CD4-positive, alpha-beta T cell (primary cell): Measurements from ENCODE around the gene UROD. TPM values are rescaled to one million over a fixed set of nuclear protein-coding genes. Genes with fewer than 3 reads are reported as not detected.

ENCODE experiments used
- ATAC-seq: fragments of 200-7000 bp; cut with Tn5 transposase; one replicate; pipeline ENCODE4 v1.10.0; 2022; ENCODE audit warnings: mild to moderate bottlenecking; ENCODE audit not compliant: poor library complexity
- CTCF ChIA-PET: fragments of 350-600 bp; sonication (Branson Sonifier 250); formaldehyde crosslinking; loops from one replicate; lab custom pipeline; 2021; ENCODE audit warnings: antibody characterized with exemption, inconsistent platforms; lab: Charles Lee
- POLR2A ChIA-PET: fragments of 350-600 bp; sonication (Branson Sonifier 250); formaldehyde crosslinking; loops from one replicate; lab custom pipeline; 2021; ENCODE audit warnings: antibody characterized with exemption, inconsistent platforms; lab: Charles Lee
- DNase-seq, 14 experiments: peaks; one replicate each; pipeline ENCODE4 v3.0.0-alpha.2; 2013 to 2020; ENCODE audit warnings: mixed read lengths in 2 of 14
- H3K27ac ChIP-seq, 2 donors: one replicate each; pipeline versions ENCODE4 v1.5.1 to v1.7.0; 2013; ENCODE audit warnings: low read length in 2 of 2, low read depth in 1 of 2, mild to moderate bottlenecking in 1 of 2
- H3K27me3 ChIP-seq, 2 experiments: 1 replicate in 1 of 2; 2 replicates in 1 of 2; pipeline versions ENCODE4 v1.6.1 to v1.7.0; 2013; ENCODE audit warnings: low read length in 2 of 2, control low read depth in 1 of 2, mild to moderate bottlenecking in 1 of 2, moderate library complexity in 1 of 2; ENCODE audit not compliant: insufficient read depth in 2 of 2, control insufficient read depth in 1 of 2
- H3K36me3 ChIP-seq: one replicate; pipeline ENCODE4 v1.6.1; 2013; ENCODE audit warnings: low read length, control low read depth; ENCODE audit not compliant: insufficient read depth
- H3K4me1 ChIP-seq: one replicate; pipeline ENCODE4 v1.6.1; 2013; ENCODE audit warnings: low read length, control low read depth; ENCODE audit not compliant: insufficient read depth
- H3K4me3 ChIP-seq: one replicate; pipeline ENCODE4 v1.5.1; 2013; ENCODE audit warnings: mild to moderate bottlenecking, low read length, moderate library complexity
- H3K9me3 ChIP-seq, 2 experiments: 1 replicate in 1 of 2; 2 replicates in 1 of 2; pipeline versions ENCODE4 v1.6.1 to v1.7.0; 2013; ENCODE audit warnings: low read length in 2 of 2, mild to moderate bottlenecking in 2 of 2, control low read depth in 1 of 2, moderate library complexity in 1 of 2; ENCODE audit not compliant: control insufficient read depth in 1 of 2, insufficient read depth in 1 of 2
- H3K27ac Mint-ChIP-seq: one replicate; pipeline ENCODE4 v1.8.0; 2020; ENCODE audit warnings: mixed read lengths
- H3K27me3 Mint-ChIP-seq: one replicate; pipeline ENCODE4 v1.8.0; 2021; ENCODE audit warnings: mixed read lengths
- H3K36me3 Mint-ChIP-seq: one replicate; pipeline ENCODE4 v1.8.0; 2021; ENCODE audit warnings: low read depth, mixed read lengths
- H3K4me1 Mint-ChIP-seq: one replicate; pipeline ENCODE4 v1.8.0; 2021; ENCODE audit warnings: low read depth, mixed read lengths
- H3K4me3 Mint-ChIP-seq: one replicate; pipeline ENCODE4 v1.8.0; 2020; ENCODE audit warnings: mild to moderate bottlenecking, mixed read lengths
- H3K9me3 Mint-ChIP-seq: one replicate; pipeline ENCODE4 v1.8.0; 2020; ENCODE audit warnings: mixed read lengths
- intact Hi-C, 2 experiments: fragments of 100-400 bp; cut with DNase I in 1 of 2; cut with micrococcal nuclease in 1 of 2; formaldehyde crosslinking; loops; one replicate each; pipeline versions ENCODE4 v1.15.1 to v1.9.0; 2023 to 2025; cut with DNase I, micrococcal nuclease
- total RNA-seq, 174 experiments: library from RNA in 2 of 174; stranded (reverse) in 2 of 174; gene quantifications; one replicate each; pipeline ENCODE4 v1.2.3 and lab custom pipeline; 2021 to 2026
- TF ChIP-seq, protein P1 (sequence below): fragments of 200-600 bp; IDR thresholded peaks from one replicate; pipeline ENCODE4 v1.8.0; 2022; ENCODE audit warnings: antibody characterized with exemption, mild to moderate bottlenecking

Gene UROD
- total RNA-seq, 2 experiments from 2014 or later: 41.0 to 42.4 TPM

DNA sequence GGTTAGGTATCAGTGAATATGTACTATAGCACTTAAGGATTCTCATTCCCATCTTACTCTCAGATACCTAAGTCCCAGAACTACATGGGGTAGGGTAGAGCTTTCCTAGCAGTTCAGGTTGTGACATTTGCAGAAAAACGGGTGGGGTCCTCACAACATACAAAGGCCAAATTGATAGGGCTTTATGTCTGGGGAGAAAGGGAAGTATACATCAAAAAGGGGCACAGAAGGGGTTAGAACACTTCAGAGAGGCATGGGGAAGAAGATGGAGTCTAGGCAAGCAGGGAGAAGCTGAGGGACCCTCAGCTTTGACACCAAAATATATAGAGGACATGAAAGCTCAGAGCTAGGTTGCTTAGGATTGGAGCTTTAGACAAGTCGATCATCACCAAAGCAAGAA, 3.6 kb downstream of the UROD start:
- intact Hi-C loops: loop anchor here (2.0 to 10.0 kb wide), 5 partner anchors 211 to 669 kb away; partner anchors contain the start of genes BTBD19 (in 1 of the 2), DYNLT4 (in 1 of the 2), GPBP1L1 (in 1 of the 2) and PLK3 (in 1 of the 2)
- Mint-ChIP-seq H3K4me3 (no peak overlapping the region), H3K9me3 (no peaks in the 10 kb centered on the region), H3K27me3 (no peaks in the 10 kb centered on the region), H3K27ac (no peak overlapping the region), H3K4me1 (peaks cover 43% of the 10 kb centered on the region), H3K36me3 (peaks cover 25% of the 10 kb centered on the region)
- TF ChIP-seq, protein P1, sequence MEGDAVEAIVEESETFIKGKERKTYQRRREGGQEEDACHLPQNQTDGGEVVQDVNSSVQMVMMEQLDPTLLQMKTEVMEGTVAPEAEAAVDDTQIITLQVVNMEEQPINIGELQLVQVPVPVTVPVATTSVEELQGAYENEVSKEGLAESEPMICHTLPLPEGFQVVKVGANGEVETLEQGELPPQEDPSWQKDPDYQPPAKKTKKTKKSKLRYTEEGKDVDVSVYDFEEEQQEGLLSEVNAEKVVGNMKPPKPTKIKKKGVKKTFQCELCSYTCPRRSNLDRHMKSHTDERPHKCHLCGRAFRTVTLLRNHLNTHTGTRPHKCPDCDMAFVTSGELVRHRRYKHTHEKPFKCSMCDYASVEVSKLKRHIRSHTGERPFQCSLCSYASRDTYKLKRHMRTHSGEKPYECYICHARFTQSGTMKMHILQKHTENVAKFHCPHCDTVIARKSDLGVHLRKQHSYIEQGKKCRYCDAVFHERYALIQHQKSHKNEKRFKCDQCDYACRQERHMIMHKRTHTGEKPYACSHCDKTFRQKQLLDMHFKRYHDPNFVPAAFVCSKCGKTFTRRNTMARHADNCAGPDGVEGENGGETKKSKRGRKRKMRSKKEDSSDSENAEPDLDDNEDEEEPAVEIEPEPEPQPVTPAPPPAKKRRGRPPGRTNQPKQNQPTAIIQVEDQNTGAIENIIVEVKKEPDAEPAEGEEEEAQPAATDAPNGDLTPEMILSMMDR: no peak
- no peak for DNase-seq
- ChIA-PET CTCF (interaction anchor here (0.5 to 6.4 kb wide), 2 partner anchors 286 to 321 kb away, joined by 3 to 66 read pairs; no protein-coding TSS in a partner anchor), POLR2A (interaction anchor here (1.3 to 6.9 kb wide), 2 partner anchors 287 to 324 kb away, joined by 3 to 141 read pairs; no protein-coding TSS in a partner anchor)
- no peaks in the 10 kb centered on the region for H3K9me3 ChIP-seq
- no peak for ATAC-seq
- no peaks in the 10 kb centered on the region for H3K27me3 ChIP-seq
- H3K36me3 ChIP-seq: peaks cover 15% of the 10 kb centered on the region
- H3K4me3 ChIP-seq: no peak overlapping the region
- no peak overlapping the region for H3K27ac ChIP-seq
- peaks cover 44% of the 10 kb centered on the region for H3K4me1 ChIP-seq

DNA sequence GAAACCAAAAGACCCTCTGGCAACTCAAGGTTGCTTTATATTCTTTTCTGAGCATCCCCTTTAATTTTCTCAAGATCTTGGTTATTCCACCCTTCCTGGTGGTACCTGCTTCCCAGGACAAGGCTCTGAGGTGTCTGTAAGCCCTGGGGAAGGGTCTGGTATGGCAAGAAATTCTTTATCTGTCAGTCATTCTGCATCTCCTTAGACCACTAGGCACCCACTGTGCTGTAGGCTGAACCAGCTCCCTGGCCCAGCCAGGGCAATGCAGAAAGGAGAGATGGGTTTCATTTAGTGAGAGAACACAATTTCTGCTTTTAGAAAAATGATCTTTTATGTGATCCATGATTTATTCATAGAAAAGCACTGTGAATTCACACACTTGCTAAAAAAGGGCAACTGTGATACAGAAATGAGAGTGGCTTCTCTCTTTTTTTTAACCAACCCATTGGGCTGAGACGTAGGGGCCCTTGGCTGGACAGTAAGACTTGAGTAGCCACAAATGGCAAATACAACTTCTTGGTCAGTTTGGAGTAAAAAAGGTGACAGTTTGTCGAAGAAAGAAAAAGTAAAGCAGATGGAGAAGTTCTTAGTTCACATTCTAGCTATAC, 4.1 kb downstream of the UROD start:
- CTCF ChIA-PET: interaction anchor here (0.5 to 6.4 kb wide), 2 partner anchors 285 to 322 kb away, joined by 3 to 66 read pairs; no protein-coding TSS in a partner anchor
- peaks cover 24% of the 10 kb centered on the region for H3K36me3 Mint-ChIP-seq
- H3K27ac Mint-ChIP-seq: no peak overlapping the region
- POLR2A ChIA-PET: interaction anchor here (1.3 to 6.9 kb wide), 2 partner anchors 286 to 323 kb away, joined by 3 to 141 read pairs; no protein-coding TSS in a partner anchor
- no peaks in the 10 kb centered on the region for H3K9me3 Mint-ChIP-seq
- H3K27ac ChIP-seq: no peak overlapping the region
- no peaks in the 10 kb centered on the region for H3K27me3 Mint-ChIP-seq
- intact Hi-C loops: loop anchor here (10.0 kb wide), 2 partner anchors 211 to 669 kb away; partner anchors contain the start of genes BTBD19 (in 1 of the 2), DYNLT4 (in 1 of the 2), GPBP1L1 (in 1 of the 2) and PLK3 (in 1 of the 2)
- peaks cover 42% of the 10 kb centered on the region for H3K4me1 ChIP-seq
- DNase-seq (no peak), ATAC-seq (no peak)
- no peak overlapping the region for H3K4me3 Mint-ChIP-seq
- no peaks in the 10 kb centered on the region for H3K27me3 ChIP-seq
- no peaks in the 10 kb centered on the region for H3K9me3 ChIP-seq
- peaks cover 42% of the 10 kb centered on the region for H3K4me1 Mint-ChIP-seq
- H3K4me3 ChIP-seq: no peak overlapping the region
- H3K36me3 ChIP-seq: peaks cover 15% of the 10 kb centered on the region
- TF ChIP-seq, protein P1: no peak

DNA sequence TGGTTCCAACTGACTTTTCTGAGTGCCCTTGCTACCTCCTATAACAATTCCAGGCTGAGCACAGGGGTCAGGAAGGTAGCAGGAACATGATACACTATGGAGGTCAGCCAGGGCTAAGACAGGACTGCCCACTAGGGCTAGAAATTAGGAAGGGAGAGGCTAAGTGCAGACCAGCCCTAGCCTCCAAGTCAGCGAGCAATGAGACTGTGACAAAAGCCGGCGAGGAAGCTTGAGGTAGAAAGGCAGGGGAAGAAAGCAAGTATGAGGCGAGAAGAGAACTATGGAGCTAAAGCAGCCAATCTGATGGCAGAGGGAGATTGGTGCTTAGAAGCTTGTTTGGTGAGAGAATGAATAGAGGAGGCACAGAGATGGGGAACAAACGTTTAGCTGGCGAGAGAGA, 4.7 kb downstream of the UROD start:
- H3K4me1 Mint-ChIP-seq: peaks cover 36% of the 10 kb centered on the region
- intact Hi-C loops: loop anchor here (10.0 kb wide), 2 partner anchors 212 to 668 kb away; partner anchors contain the start of genes BTBD19 (in 1 of the 2), DYNLT4 (in 1 of the 2), GPBP1L1 (in 1 of the 2) and PLK3 (in 1 of the 2)
- peaks cover 18% of the 10 kb centered on the region for H3K36me3 Mint-ChIP-seq
- H3K36me3 ChIP-seq: peaks cover 15% of the 10 kb centered on the region
- peaks cover 36% of the 10 kb centered on the region for H3K4me1 ChIP-seq
- H3K27me3 ChIP-seq: no peaks in the 10 kb centered on the region
- no peaks in the 10 kb centered on the region for H3K9me3 Mint-ChIP-seq
- no peak overlapping the region for H3K4me3 ChIP-seq
- TF ChIP-seq, protein P1: no peak
- ChIA-PET POLR2A (interaction anchor here (1.3 kb wide), 1 partner anchor 323 kb away, joined by 3 read pairs; no protein-coding TSS in a partner anchor), CTCF (no interaction called here)
- no peak overlapping the region for H3K27ac ChIP-seq
- H3K4me3 Mint-ChIP-seq: no peak overlapping the region
- DNase-seq (no peak), ATAC-seq (no peak)
- no peaks in the 10 kb centered on the region for H3K9me3 ChIP-seq
- H3K27me3 Mint-ChIP-seq: no peaks in the 10 kb centered on the region
- no peak overlapping the region for H3K27ac Mint-ChIP-seq
